GM08714 (cell line): Measurements from ENCODE around the gene KIAA1217.
"Not testable (repeated sequence)": the region's sequence is repeated elsewhere in the genome, so short reads cannot be mapped to it uniquely, and the experiment has no call there.

Experiments used
- H3K4me3 ChIP-seq: fragments of 200-500 bp; sonication (Bioruptor generic); 2 replicates; pipeline ENCODE4 v1.5.1; 2014; ENCODE audit warnings: mild to moderate bottlenecking, low read length, inconsistent platforms
- ZNF274 ChIP-seq: IDR thresholded peaks from 2 replicates; pipeline ENCODE4 v1.6.1; 2012; ENCODE audit warnings: mild to moderate bottlenecking, low read depth, low read length

Gene KIAA1217

GRCh38 chr10:24307116-24307515 is 98.2 kb downstream of the KIAA1217 start:
- H3K4me3 ChIP-seq: no peak overlapping the region
- TF ChIP-seq ZNF274: no peak

GRCh38 chr10:24307696-24308485 is 99.0 kb downstream of the KIAA1217 start:
- no peak overlapping the region for H3K4me3 ChIP-seq
- no peak for TF ChIP-seq ZNF274

DNA sequence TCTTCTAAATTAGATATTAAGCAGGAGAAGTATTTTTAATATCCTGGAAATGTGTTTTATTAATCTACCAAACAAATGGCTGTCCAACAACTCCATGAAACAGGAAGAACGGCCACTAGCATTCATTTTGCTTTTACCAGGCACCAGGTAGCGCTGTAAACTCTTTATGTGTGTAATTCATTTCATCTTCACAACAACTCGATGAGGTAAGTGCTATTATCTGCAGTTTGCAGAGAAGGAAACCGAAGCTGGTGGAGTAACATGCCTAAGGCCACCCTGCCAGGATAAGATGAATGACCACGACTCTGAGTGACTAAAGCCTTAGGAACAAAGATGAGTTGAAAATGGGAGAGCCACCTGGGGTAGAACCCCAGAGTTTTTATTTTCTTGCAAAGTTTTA is 101.2 kb downstream of the KIAA1217 start:
- no peak for TF ChIP-seq ZNF274

DNA sequence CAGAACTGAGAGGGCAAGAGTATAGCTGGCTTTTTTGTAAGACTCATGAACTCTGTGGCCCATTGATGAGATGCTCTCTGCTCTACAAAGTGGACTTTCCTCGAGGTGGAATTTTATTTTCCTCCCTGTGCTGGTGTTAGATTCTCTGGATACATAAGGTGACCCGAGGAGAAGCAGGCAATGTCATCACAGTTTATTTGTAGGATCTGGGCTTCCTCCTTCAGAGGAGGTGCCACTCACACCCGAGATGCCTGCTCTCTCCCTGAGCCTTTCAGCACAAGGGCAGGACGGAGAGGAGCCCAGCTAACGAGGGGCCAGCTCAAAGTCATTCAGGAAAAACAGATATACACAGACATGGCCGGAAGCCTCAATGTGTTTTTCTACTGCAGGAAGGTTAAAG is 103.0 kb downstream of the KIAA1217 start:
- no peak overlapping the region for H3K4me3 ChIP-seq

More for the DNA sequence above, 101.2 kb downstream of the KIAA1217 start:
- H3K4me3 ChIP-seq: no peak overlapping the region

DNA sequence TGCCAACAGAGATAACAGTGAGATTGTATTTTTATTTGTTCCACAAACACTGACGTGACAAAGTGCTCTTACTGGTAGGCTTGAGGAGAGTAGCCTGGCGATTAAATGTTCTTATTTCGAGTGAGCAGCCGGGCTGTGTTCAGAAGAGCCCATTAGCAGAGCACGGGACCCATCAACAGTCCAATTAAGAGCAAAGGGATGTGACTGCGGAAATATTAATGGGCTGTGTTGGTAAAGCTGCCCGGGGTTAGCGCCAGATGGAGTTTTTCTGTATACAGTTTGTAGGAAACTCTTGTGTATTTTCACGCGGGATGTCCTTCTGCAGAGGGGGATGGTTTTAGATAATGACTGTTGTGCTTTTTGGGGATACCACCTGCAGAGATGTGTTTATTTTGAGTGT is 104.3 kb downstream of the KIAA1217 start:
- H3K4me3 ChIP-seq: no peak overlapping the region
- no peak for TF ChIP-seq ZNF274

More for the DNA sequence above, 103.0 kb downstream of the KIAA1217 start:
- TF ChIP-seq ZNF274: no peak

GRCh38 chr10:24315211-24315610 is 106.3 kb downstream of the KIAA1217 start:
- TF ChIP-seq ZNF274: no peak

DNA sequence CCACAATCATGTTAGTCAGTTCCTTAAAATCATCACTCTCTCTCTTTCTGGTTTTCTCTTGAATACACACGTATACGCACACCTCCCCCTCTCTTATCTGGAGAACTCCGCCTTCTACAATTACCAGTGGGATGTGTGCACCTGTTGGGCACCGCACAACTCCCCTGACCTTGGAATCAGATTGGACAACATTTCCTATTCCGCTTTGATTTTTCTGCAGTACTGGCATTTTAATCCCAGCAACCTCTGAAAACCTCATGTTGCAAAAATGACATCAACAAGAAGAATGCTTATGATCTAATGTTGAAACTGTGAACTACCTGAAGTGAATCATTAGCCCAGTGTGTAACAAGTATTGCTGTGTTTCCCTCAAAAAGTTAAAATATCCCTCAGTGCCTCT is 109.6 kb downstream of the KIAA1217 start:
- no peak for TF ChIP-seq ZNF274
- no peak overlapping the region for H3K4me3 ChIP-seq

More at GRCh38 chr10:24315211-24315610, 106.3 kb downstream of the KIAA1217 start:
- no peak overlapping the region for H3K4me3 ChIP-seq

DNA sequence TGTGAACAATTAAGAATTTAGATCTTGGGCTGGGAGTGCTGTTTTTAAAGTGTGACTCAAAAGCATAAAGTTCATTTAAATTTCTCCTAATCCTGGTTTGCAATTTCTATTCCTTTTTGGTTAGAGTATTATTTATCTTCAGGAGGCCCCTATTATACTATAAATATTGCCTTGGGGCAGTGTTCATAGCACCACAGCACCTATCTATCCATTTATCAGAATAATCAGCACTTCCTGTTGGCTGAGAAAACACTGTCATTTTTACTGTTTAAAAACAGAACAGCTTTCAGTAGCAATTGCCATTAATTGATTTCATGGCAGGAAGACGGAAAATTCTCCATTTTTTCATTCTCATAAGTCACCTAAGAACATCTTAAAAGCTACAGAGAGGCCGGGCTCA is 111.4 kb downstream of the KIAA1217 start:
- no peak overlapping the region for H3K4me3 ChIP-seq
- TF ChIP-seq ZNF274: no peak

GRCh38 chr10:24324651-24325050 is 115.7 kb downstream of the KIAA1217 start:
- H3K4me3 ChIP-seq: no peak overlapping the region
- no peak for TF ChIP-seq ZNF274

- no peak for TF ChIP-seq ZNF274
- H3K4me3 ChIP-seq: no peak overlapping the region
Measured at GRCh38 chr10:24331457-24331856, 122.5 kb downstream of the KIAA1217 start.

- no peak for TF ChIP-seq ZNF274
- H3K4me3 ChIP-seq: no peak overlapping the region
Measured at GRCh38 chr10:24333736-24334135, 124.8 kb downstream of the KIAA1217 start.

DNA sequence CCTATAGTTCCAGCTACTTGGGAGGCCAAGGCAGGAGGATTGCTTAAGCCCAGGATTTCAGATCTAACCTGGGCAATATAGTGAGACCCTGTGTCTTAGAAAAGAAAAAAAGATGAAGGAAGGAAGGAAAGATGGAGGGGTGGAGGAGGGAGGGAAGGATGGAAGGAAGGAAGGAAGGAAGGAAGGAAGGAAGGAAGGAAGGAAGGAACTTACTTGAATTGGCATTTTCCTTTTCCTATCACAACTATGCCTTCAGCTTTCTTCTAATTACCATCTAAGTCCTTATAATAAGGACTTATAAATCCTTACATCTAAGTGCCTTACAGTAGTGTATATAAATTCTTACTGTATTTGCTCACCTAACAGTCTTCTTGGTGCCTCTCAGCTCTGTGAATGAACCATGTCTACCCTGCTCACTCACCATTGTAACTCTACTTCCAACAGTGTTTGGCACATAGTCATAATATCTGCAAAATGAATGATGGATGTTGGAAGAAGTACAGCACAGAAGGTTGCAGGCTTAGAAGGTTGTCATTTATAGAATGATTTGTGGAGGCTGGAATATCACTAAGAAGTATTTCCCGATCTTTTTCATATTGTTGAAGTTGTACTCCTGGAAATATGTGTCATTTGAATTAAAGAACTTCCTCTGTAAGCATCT is 125.5 kb downstream of the KIAA1217 start:
- no peak overlapping the region for H3K4me3 ChIP-seq
- no peak for TF ChIP-seq ZNF274

- not testable (repeated sequence) for H3K4me3 ChIP-seq
Measured at GRCh38 chr10:24337723-24338122, 128.8 kb downstream of the KIAA1217 start.

GRCh38 chr10:24339387-24339786 is 130.4 kb downstream of the KIAA1217 start:
- no peak overlapping the region for H3K4me3 ChIP-seq
- TF ChIP-seq ZNF274: no peak

GRCh38 chr10:24340446-24340845 is 131.5 kb downstream of the KIAA1217 start:
- TF ChIP-seq ZNF274: no peak
- no peak overlapping the region for H3K4me3 ChIP-seq
